Keratinocyte (primary cell): ENCODE results near the gene HDAC10. TPM values are rescaled to one million over a fixed set of nuclear protein-coding genes. Genes with fewer than 3 reads are reported as not detected.

Experiments
- DNase-seq: peaks from one replicate; pipeline ENCODE4 v3.0.0-alpha.2; 2011; ENCODE audit warnings: low read depth, missing footprints, low spot score
- FAIRE-seq: peaks from 2 replicates; lab custom pipeline; 2011; peaks lifted over from hg19 to GRCh38; lab: Jason Lieb, UNC
- H2AFZ ChIP-seq: 2 replicates; pipeline ENCODE4 v1.6.0; 2012; ENCODE audit warnings: low read length, control low read depth, inconsistent platforms; ENCODE audit not compliant: control insufficient read depth
- H3K27ac ChIP-seq: 2 replicates; pipeline ENCODE4 v1.5.1; 2011; ENCODE audit warnings: low read length; ENCODE audit not compliant: control insufficient read depth, insufficient read depth
- H3K27me3 ChIP-seq: 3 replicates; pipeline ENCODE4 v1.6.0; 2011; ENCODE audit warnings: low read length; ENCODE audit not compliant: control insufficient read depth, insufficient read depth; ENCODE audit errors: extremely low read depth
- H3K36me3 ChIP-seq, 2 experiments: 2 replicates in 1 of 2; 3 replicates in 1 of 2; pipeline ENCODE4 v1.5.1; 2011; ENCODE audit warnings: low read length in 2 of 2, mild to moderate bottlenecking in 1 of 2; ENCODE audit not compliant: control insufficient read depth in 2 of 2, insufficient read depth in 2 of 2; ENCODE audit errors: extremely low read depth in 1 of 2
- H3K4me1 ChIP-seq: 3 replicates; pipeline ENCODE4 v1.5.1; 2011; ENCODE audit warnings: low read length; ENCODE audit not compliant: control insufficient read depth, insufficient read depth; ENCODE audit errors: extremely low read depth
- H3K4me2 ChIP-seq: 3 replicates; pipeline ENCODE4 v1.6.0; 2011; ENCODE audit warnings: low read depth, low read length; ENCODE audit not compliant: control insufficient read depth, insufficient read depth; ENCODE audit errors: extremely low read depth
- H3K4me3 ChIP-seq, 3 experiments: fragments of 200-600 bp in 1 of 3; sonication (generic) in 1 of 3; 2 replicates in 2 of 3; 3 replicates in 1 of 3; pipeline ENCODE4 v1.5.1; 2011 to 2016; ENCODE audit warnings: low read length in 3 of 3, mild to moderate bottlenecking in 3 of 3, control low read depth in 2 of 3, inconsistent platforms in 1 of 3, low read depth in 1 of 3, mixed read lengths in 1 of 3, mixed run types in 1 of 3, moderate library complexity in 1 of 3; ENCODE audit not compliant: control insufficient read depth in 2 of 3, insufficient read depth in 2 of 3; ENCODE audit errors: extremely low read depth in 1 of 3
- H3K79me2 ChIP-seq: 2 replicates; pipeline ENCODE4 v1.6.0; 2012; ENCODE audit warnings: low read length; ENCODE audit not compliant: control insufficient read depth, insufficient read depth
- H3K9ac ChIP-seq: 3 replicates; pipeline ENCODE4 v1.6.0; 2011; ENCODE audit warnings: low read length; ENCODE audit not compliant: control insufficient read depth, insufficient read depth; ENCODE audit errors: extremely low read depth
- H3K9me1 ChIP-seq: 3 replicates; pipeline ENCODE4 v1.6.0; 2011; ENCODE audit warnings: low read length; ENCODE audit not compliant: control insufficient read depth, insufficient read depth; ENCODE audit errors: extremely low read depth
- H3K9me3 ChIP-seq: 2 replicates; pipeline ENCODE4 v1.5.1; 2012; ENCODE audit warnings: low read depth, low read length; ENCODE audit not compliant: control insufficient read depth
- H4K20me1 ChIP-seq: 3 replicates; pipeline ENCODE4 v1.6.0; 2011; ENCODE audit warnings: low read length; ENCODE audit not compliant: control insufficient read depth, insufficient read depth; ENCODE audit errors: extremely low read depth
- CTCF ChIP-seq, 3 experiments: IDR thresholded peaks in 1 of 3; conservative IDR thresholded peaks in 1 of 3; optimal IDR thresholded peaks in 1 of 3; 2 replicates in 2 of 3; 3 replicates in 1 of 3; pipeline versions ENCODE3 to v1.5.1; 2011; ENCODE audit warnings: low read length in 3 of 3, mild to moderate bottlenecking in 3 of 3, moderate library complexity in 2 of 3, control low read depth in 1 of 3, inconsistent platforms in 1 of 3; ENCODE audit not compliant: insufficient read depth in 2 of 3; ENCODE audit errors: extremely low read depth in 1 of 3
- EZH2 ChIP-seq: IDR thresholded peaks from one replicate; pipeline ENCODE4 v1.6.1; 2012; ENCODE audit warnings: inconsistent platforms, mild to moderate bottlenecking, low read length, moderate library complexity
- dilution Hi-C: fragments of 300-500 bp; cut with MboI; formaldehyde crosslinking; loops from one replicate; pipeline ENCODE4 v1.7.0; 2020; ENCODE audit warnings: low sequenced_read_pairs; ENCODE audit not compliant: extremely low pct_ligation_motif_present
- polyA plus RNA-seq, 5 experiments: library from polyadenylated mRNA; depleted of rRNA in 3 of 5; stranded (reverse) in 3 of 5; stranded (forward) in 1 of 5; unstranded in 1 of 5; fragments of >200 nt; gene quantifications; 1 replicate in 1 of 5; 2 replicates in 3 of 5; 3 replicates in 1 of 5; pipeline versions ENCODE4 v1.2.1 to v1.2.3, GENCODE V29; 2011 to 2012; ENCODE audit warnings: missing spikeins in 2 of 5, low read depth in 1 of 5, low replicate concordance in 1 of 5

Gene HDAC10
- polyA plus RNA-seq, 1 donor (not counting 4 experiments of a cell fraction or from before 2014, with no cell fraction given) = 4.7 TPM

- TF ChIP-seq EZH2 (no peak), CTCF (optimal IDR thresholded peaks at IDR 0.05 in 1 of 3, IDR thresholded peaks at IDR 0.05 in 1 of 3, conservative IDR thresholded peaks at IDR 0.05 in 1 of 3; ENCODE audit: extremely low read depth in 1 of 3, insufficient read depth in 2 of 3, low read length in 3 of 3) (no peak)
- no peaks in the 10 kb centered on the region for H3K27me3 ChIP-seq
Observed at GRCh38 chr22:50258361-50259292, 7.6 kb upstream of the HDAC10 start.

GRCh38 chr22:50257451-50258360, 6.6 kb upstream of the HDAC10 start:
- Histone ChIP-seq H3K4me1 (peaks cover 10% of the 10 kb centered on the region), H3K4me2 (no peak overlapping the region), H4K20me1 (no peaks in the 10 kb centered on the region), H3K9ac (no peak overlapping the region), H2AFZ (no peak overlapping the region), H3K9me3 (no peaks in the 10 kb centered on the region), H3K27ac (no peak overlapping the region), H3K4me3 (no peak overlapping the region), H3K9me1 (no peaks in the 10 kb centered on the region), H3K36me3 (peaks cover 0 to 5% of the 10 kb centered on the region in 2 experiments), H3K27me3 (no peaks in the 10 kb centered on the region), H3K79me2 (no peaks in the 10 kb centered on the region)
- dilution Hi-C loops = no loop called here
- DNase-seq (no peak), FAIRE-seq (no peak)
- no peak for TF ChIP-seq CTCF (optimal IDR thresholded peaks at IDR 0.05 in 1 of 3, IDR thresholded peaks at IDR 0.05 in 1 of 3, conservative IDR thresholded peaks at IDR 0.05 in 1 of 3; ENCODE audit: extremely low read depth in 1 of 3, insufficient read depth in 2 of 3, low read length in 3 of 3)
- no peak for TF ChIP-seq EZH2

More at GRCh38 chr22:50258361-50259292, 7.6 kb upstream of the HDAC10 start:
- Histone ChIP-seq H3K4me2 (no peak overlapping the region), H4K20me1 (no peaks in the 10 kb centered on the region), H3K4me1 (peaks cover 14% of the 10 kb centered on the region), H3K27ac (no peak overlapping the region), H3K36me3 (peaks cover 0 to 5% of the 10 kb centered on the region in 2 experiments), H3K9me1 (no peaks in the 10 kb centered on the region), H3K9me3 (no peaks in the 10 kb centered on the region), H3K79me2 (no peaks in the 10 kb centered on the region), H3K4me3 (no peak overlapping the region), H3K9ac (no peak overlapping the region), H2AFZ (no peak overlapping the region)
- no peak for DNase-seq
- dilution Hi-C loops = no loop called here
- no peak for FAIRE-seq
